GM12878 (cell line): Measurements from ENCODE around the gene PSMD4. TPM values are rescaled to one million over a fixed set of nuclear protein-coding genes. Genes with fewer than 3 reads are reported as not detected.
A peak's percentile ranks its signal among the peaks of the same experiment; 100 is the strongest.

ENCODE experiments used
- ATF2 ChIP-seq: IDR thresholded peaks from 2 replicates; pipeline ENCODE4 v1.6.1; 2012; ENCODE audit warnings: low read length, inconsistent platforms
- CHD1 ChIP-seq: IDR thresholded peaks from 2 replicates; pipeline ENCODE4 v1.6.1; 2012; ENCODE audit warnings: low read depth, low read length, improper control_type of control experiment
- CREM ChIP-seq: IDR thresholded peaks from 2 replicates; pipeline ENCODE4 v1.6.1; 2014; ENCODE audit warnings: antibody characterized with exemption, low read depth
- DPF2 ChIP-seq: fragments of 450-650 bp; IDR thresholded peaks from 2 replicates; pipeline ENCODE4 v1.6.1; 2017; ENCODE audit warnings: mild to moderate bottlenecking
- HDAC6 ChIP-seq: fragments of 200-600 bp; sonication (generic); IDR thresholded peaks from one replicate; pipeline ENCODE4 v1.8.0; 2017; ENCODE audit warnings: antibody characterized with exemption; ENCODE audit not compliant: unreplicated experiment
- IKZF2 ChIP-seq, 2 experiments: fragments of 450-650 bp; IDR thresholded peaks; 2 replicates each; pipeline ENCODE4 v1.6.1; 2017; ENCODE audit warnings: mild to moderate bottlenecking in 2 of 2, moderate library complexity in 2 of 2
- KAT2A ChIP-seq: conservative IDR thresholded peaks from 2 replicates; pipeline ENCODE4 v1.6.1; 2011; ENCODE audit warnings: low read depth, low read length; ENCODE audit not compliant: control insufficient read depth
- NFYA ChIP-seq: IDR thresholded peaks from 2 replicates; pipeline ENCODE4 v1.6.1; 2011; ENCODE audit warnings: low read depth, mild to moderate bottlenecking, low read length, improper control_type of control experiment, borderline replicate concordance
- PBX3 ChIP-seq: IDR thresholded peaks from 2 replicates; pipeline ENCODE4 v1.6.1; 2011; ENCODE audit warnings: mild to moderate bottlenecking, low read depth, low read length, moderate library complexity; ENCODE audit not compliant: insufficient replicate concordance
- RUNX3 ChIP-seq: IDR thresholded peaks from 2 replicates; pipeline ENCODE4 v1.6.1; 2012; ENCODE audit warnings: low read length, inconsistent platforms
- SIN3A ChIP-seq: IDR thresholded peaks from 2 replicates; pipeline ENCODE4 v1.6.1; 2012; ENCODE audit warnings: low read depth, low read length, improper control_type of control experiment
- SIX5 ChIP-seq: IDR thresholded peaks from 2 replicates; pipeline ENCODE4 v1.6.1; 2011; ENCODE audit warnings: mild to moderate bottlenecking, low read depth, low read length, moderate library complexity; ENCODE audit not compliant: severe bottlenecking
- SMAD5 ChIP-seq: IDR thresholded peaks from 2 replicates; pipeline ENCODE4 v1.6.1; 2016; ENCODE audit warnings: antibody characterized with exemption, low read depth
- SUZ12 ChIP-seq: fragments of 200-600 bp; sonication (generic); IDR thresholded peaks from one replicate; pipeline ENCODE4 v1.6.1; 2018; ENCODE audit warnings: antibody characterized with exemption, mild to moderate bottlenecking; ENCODE audit not compliant: unreplicated experiment
- TAF1 ChIP-seq: IDR thresholded peaks from 2 replicates; pipeline ENCODE4 v1.6.1; 2011; ENCODE audit warnings: mild to moderate bottlenecking, low read depth, low read length, borderline replicate concordance
- TARDBP ChIP-seq: IDR thresholded peaks from 2 replicates; pipeline ENCODE4 v1.6.1; 2016; ENCODE audit warnings: borderline replicate concordance
- TCF3 ChIP-seq: IDR thresholded peaks from 2 replicates; pipeline ENCODE4 v1.6.1; 2012; ENCODE audit warnings: low read depth, mild to moderate bottlenecking, low read length, borderline replicate concordance; ENCODE audit not compliant: insufficient read depth
- ZBED1 ChIP-seq: IDR thresholded peaks from 2 replicates; pipeline ENCODE4 v1.6.1; 2016; ENCODE audit warnings: borderline replicate concordance
- ZBTB11 ChIP-seq: fragments of 450-650 bp; formaldehyde crosslinking; IDR thresholded peaks from 2 replicates; pipeline ENCODE4 v1.5.0; 2022; ENCODE audit warnings: mild to moderate bottlenecking, missing genetic modification characterization
- ZBTB4 ChIP-seq: fragments of 450-650 bp; formaldehyde crosslinking; IDR thresholded peaks from 2 replicates; pipeline ENCODE4 v1.4.0; 2022; ENCODE audit warnings: mild to moderate bottlenecking, moderate library complexity
- polyA plus RNA-seq, 11 experiments: library from polyadenylated mRNA; depleted of rRNA in 4 of 11; unstranded in 6 of 11; stranded (reverse) in 5 of 11; fragments of >200 nt; fragmentation: Nextera tagmentation in 4 of 11; fragmentation: Illumina TruSeq in 1 of 11; extraction: Ambion mirVana in 4 of 11; extraction: Trizol in 1 of 11; gene quantifications; 1 replicate in 1 of 11; 2 replicates in 10 of 11; pipeline versions ENCODE4 v1.2.1 to v1.2.3, GENCODE V29; 2011 to 2016; ENCODE audit warnings: inconsistent platforms in 2 of 11, missing spikeins in 2 of 11, low read depth in 1 of 11
- total RNA-seq, 4 experiments: library from RNA; depleted of rRNA in 3 of 4; stranded (reverse); fragments of >200 nt in 3 of 4; fragmentation: Illumina TruSeq in 1 of 4; extraction: Trizol in 1 of 4; gene quantifications; 2 replicates each; pipeline versions ENCODE4 v1.2.1 to v1.2.3, GENCODE V29; 2013 to 2021

Gene PSMD4
- total and polyA plus RNA-seq, 10 of the 15 experiments (the other 5 are each of a cell fraction or from before 2014, with no cell fraction given): 129 to 281 (median 188) TPM

GRCh38 chr1:151281225-151281968 lies 26.9 kb downstream of the PSMD4 start (continued):
- TF ChIP-seq ZBTB11 (CRISPR knock-in tag) (peak; percentile 26; the same call in 1 of the 2 replicates), DPF2 (no peak), ATF2 (peak; percentile 98), TCF3 (no peak), SIN3A (peak; percentile 75), RUNX3 (peak; percentile 84), CHD1 (peak; percentile 76; the same call in 1 of the 2 replicates), CREM (peak; percentile 91), NFYA (no peak), KAT2A (no peak), TAF1 (peak; percentile 62; the same call in 1 of the 2 replicates), ZBED1 (peak; percentile 21; the same call in 1 of the 2 replicates), PBX3 (no peak), SMAD5 (0 out of 2 replicates have a peak, but pooled peaks have one; percentile 53), TARDBP (no peak; the same call in 1 of the 2 replicates), ZBTB4 (CRISPR knock-in tag) (peak; percentile 79; the same call in 1 of the 2 replicates), SUZ12 (no peak), IKZF2 (IDR thresholded peaks at IDR 0.05) (peak; percentile 94 to 96), SIX5 (no peak), HDAC6 (no peak)
